ENCODE data around the gene FIBCD1.

FIBCD1 gene

DNA sequence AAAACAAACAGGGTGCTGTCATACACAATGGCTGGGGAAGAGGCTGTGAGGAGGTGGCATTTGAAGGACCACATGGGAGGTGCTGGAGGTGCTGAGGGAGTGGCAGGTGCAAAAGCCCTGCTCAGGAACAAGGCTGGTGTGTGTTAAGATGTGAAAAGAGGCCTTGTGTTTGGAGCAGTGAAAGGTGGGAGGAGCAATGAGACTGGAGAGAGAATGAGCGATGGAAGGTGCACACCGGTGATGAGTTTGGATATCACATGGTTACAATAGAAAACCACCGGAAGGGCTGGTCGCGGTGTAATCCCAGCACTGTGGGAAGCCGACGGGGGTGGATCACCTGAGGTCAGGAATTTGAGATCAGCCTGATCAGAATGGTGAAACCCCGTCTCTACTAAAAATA is 9.2 kb upstream of the FIBCD1 start:
- Histone ChIP-seq H3K27me3 (replicated peaks; ENCODE audit: control insufficient read depth, insufficient read depth, low read length) (no peaks in the 10 kb centered on the region; the same call in 1 of the 2 replicates), H3K36me3 (ENCODE audit: control insufficient read depth, insufficient read depth, low read length) (no peaks in the 10 kb centered on the region; the same call in 1 of the 2 replicates), H3K4me3 (replicated peaks; ENCODE audit: low read depth, low read length) (no peak overlapping the region)
- no peak for DNase-seq (ENCODE audit: extremely low read depth, insufficient read length)
- TF ChIP-seq, protein P1, sequence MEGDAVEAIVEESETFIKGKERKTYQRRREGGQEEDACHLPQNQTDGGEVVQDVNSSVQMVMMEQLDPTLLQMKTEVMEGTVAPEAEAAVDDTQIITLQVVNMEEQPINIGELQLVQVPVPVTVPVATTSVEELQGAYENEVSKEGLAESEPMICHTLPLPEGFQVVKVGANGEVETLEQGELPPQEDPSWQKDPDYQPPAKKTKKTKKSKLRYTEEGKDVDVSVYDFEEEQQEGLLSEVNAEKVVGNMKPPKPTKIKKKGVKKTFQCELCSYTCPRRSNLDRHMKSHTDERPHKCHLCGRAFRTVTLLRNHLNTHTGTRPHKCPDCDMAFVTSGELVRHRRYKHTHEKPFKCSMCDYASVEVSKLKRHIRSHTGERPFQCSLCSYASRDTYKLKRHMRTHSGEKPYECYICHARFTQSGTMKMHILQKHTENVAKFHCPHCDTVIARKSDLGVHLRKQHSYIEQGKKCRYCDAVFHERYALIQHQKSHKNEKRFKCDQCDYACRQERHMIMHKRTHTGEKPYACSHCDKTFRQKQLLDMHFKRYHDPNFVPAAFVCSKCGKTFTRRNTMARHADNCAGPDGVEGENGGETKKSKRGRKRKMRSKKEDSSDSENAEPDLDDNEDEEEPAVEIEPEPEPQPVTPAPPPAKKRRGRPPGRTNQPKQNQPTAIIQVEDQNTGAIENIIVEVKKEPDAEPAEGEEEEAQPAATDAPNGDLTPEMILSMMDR (IDR thresholded peaks at IDR 0.05; ENCODE audit: insufficient read depth, low read length, poor library complexity, severe bottlenecking), result no peak

- Histone ChIP-seq H3K36me3 (ENCODE audit: control insufficient read depth, insufficient read depth, low read length) (no peaks in the 10 kb centered on the region; the same call in 1 of the 2 replicates), H3K27me3 (replicated peaks; ENCODE audit: control insufficient read depth, insufficient read depth, low read length) (no peaks in the 10 kb centered on the region; the same call in 1 of the 2 replicates), H3K4me3 (replicated peaks; ENCODE audit: low read depth, low read length) (no peak overlapping the region)
- TF ChIP-seq, protein P1 (IDR thresholded peaks at IDR 0.05; ENCODE audit: insufficient read depth, low read length, poor library complexity, severe bottlenecking), result no peak
- DNase-seq (ENCODE audit: extremely low read depth, insufficient read length), result no peak
Measured at GRCh38 chr9:130947618-130948140, 8.6 kb upstream of the FIBCD1 start.

DNA sequence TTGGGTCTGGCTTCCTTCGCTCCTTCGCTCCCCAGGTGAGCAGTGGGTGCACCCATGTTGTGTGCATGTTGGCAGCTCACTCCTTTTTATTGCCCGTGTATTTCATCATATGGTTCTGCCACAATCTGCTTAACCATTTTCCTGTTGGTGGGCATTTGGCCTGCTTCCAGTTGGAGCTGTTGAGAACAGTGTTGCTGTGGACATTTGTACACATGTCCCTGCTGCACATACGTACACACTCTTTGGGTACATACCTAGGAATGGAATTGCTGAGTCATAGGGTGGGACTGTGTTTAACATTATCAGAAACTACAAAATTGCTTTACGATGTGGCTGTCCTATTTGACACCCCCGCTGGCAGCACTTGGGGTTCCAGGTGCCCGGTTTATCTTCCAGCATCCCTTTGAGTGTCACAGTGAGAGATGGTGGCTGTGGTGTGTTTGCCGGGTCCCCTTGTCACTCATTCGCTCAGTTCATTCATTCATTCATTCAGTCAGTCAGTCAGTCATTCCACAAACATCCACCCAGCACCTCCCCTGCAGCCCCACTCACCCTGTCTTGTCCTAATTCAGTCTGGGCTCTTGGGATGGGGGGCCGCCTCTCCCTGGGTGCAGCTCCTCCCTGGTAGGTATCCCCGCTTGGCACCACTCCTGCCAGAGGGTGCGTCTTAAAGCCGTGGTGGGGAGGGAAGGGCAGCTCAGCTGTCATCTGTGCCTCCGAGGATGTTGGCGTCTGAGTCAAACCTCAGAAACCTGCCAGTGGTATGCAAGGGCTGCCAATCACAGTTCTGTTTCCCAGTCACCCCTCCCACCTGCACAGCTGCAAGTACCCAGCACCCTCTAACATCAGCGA is 7.9 kb upstream of the FIBCD1 start:
- no peak for DNase-seq (ENCODE audit: extremely low read depth, insufficient read length)
- TF ChIP-seq, protein P1 (IDR thresholded peaks at IDR 0.05; ENCODE audit: insufficient read depth, low read length, poor library complexity, severe bottlenecking), result no peak

DNA sequence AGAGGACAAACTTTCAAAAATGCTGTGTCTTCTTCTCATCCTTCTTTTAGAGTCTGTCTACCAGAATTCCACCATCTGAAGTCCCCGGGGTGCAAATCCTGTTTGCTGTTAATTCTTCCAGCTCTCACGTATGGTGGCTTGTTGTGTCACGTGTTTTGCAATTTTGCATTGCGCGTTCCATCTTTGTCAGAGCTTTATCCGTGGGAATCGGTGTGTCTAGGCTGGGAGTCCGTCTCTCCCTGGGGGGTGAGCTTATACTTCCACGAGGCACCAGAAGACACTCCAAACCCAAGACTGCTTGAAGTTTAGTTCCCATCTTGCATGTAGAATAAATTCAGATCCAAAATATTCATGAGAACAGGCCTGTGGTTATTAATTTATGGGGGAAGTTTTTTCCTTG is 6.1 kb upstream of the FIBCD1 start:
- TF ChIP-seq, protein P1 (IDR thresholded peaks at IDR 0.05; ENCODE audit: insufficient read depth, low read length, poor library complexity, severe bottlenecking), result no peak
- H3K27me3 ChIP-seq (replicated peaks; ENCODE audit: control insufficient read depth, insufficient read depth, low read length), result peaks cover 4% of the 10 kb centered on the region
- H3K36me3 ChIP-seq (ENCODE audit: control insufficient read depth, insufficient read depth, low read length), result no peaks in the 10 kb centered on the region; the same call in 1 of the 2 replicates
- no peak overlapping the region for H3K4me3 ChIP-seq (replicated peaks; ENCODE audit: low read depth, low read length)
- no peak for DNase-seq (ENCODE audit: extremely low read depth, insufficient read length)

More for the DNA sequence above, 7.9 kb upstream of the FIBCD1 start:
- Histone ChIP-seq H3K27me3 (replicated peaks; ENCODE audit: control insufficient read depth, insufficient read depth, low read length) (no peaks in the 10 kb centered on the region; the same call in 1 of the 2 replicates), H3K4me3 (replicated peaks; ENCODE audit: low read depth, low read length) (no peak overlapping the region), H3K36me3 (ENCODE audit: control insufficient read depth, insufficient read depth, low read length) (no peaks in the 10 kb centered on the region; the same call in 1 of the 2 replicates)

DNA sequence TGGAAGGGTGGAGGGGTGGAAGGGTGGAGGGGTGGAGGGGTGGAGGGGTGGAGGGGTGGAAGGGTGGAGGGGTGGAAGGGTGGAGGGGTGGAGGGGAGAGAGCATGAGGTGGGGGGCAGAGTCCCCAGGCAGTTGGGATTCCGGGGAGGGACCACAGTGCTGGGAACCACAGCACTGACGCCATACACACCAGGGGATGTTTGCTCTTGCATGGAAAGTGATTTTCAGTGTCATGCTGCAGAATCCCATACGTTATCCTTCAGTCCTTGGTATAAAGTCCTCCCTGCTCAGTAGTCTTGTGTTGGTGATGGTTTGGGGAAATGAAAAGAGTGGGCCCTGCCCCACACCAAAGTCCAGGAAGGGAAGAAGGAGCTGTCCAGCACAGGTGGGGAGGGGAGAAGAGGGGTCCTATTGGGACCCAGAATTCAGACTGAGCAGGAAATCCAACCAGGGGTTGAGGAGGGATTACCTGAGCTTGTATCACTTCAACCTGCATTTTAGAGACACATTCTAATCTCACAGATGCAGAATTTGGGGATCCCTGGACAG is 5.5 kb upstream of the FIBCD1 start:
- H3K27me3 ChIP-seq (replicated peaks; ENCODE audit: control insufficient read depth, insufficient read depth, low read length), result peaks cover 4% of the 10 kb centered on the region
- TF ChIP-seq, protein P1 (IDR thresholded peaks at IDR 0.05; ENCODE audit: insufficient read depth, low read length, poor library complexity, severe bottlenecking), result no peak
- no peak for DNase-seq (ENCODE audit: extremely low read depth, insufficient read length)
- H3K36me3 ChIP-seq (ENCODE audit: control insufficient read depth, insufficient read depth, low read length), result no peaks in the 10 kb centered on the region
- H3K4me3 ChIP-seq (replicated peaks; ENCODE audit: low read depth, low read length), result no peak overlapping the region

All from GM06990 (cell line).